Left lung (tissue), 10 donors: ENCODE data around the gene ARHGAP1. TPM values are rescaled to one million over a fixed set of nuclear protein-coding genes. Genes with fewer than 3 reads are reported as not detected.

Experiments
- ATAC-seq: fragments of 200-7000 bp; cut with Tn5 transposase; one replicate; pipeline ENCODE4 v1.9.1; 2020; ENCODE audit warnings: moderate library complexity
- DNase-seq, 4 donors: peaks; one replicate each; pipeline ENCODE4 v3.0.0-alpha.2; 2013 to 2020
- H3K27ac ChIP-seq, 2 donors: fragments of 200-600 bp; sonication (generic) in 1 of 2; one replicate each; pipeline versions ENCODE4 v1.5.0 to v1.8.0; 2020 to 2021
- H3K27me3 ChIP-seq, 2 donors: fragments of 200-600 bp; sonication (generic) in 1 of 2; one replicate each; pipeline versions ENCODE4 v1.5.0 to v1.8.0; 2020 to 2021
- H3K36me3 ChIP-seq, 2 donors: fragments of 200-600 bp; sonication (generic) in 1 of 2; one replicate each; pipeline versions ENCODE4 v1.5.0 to v1.8.0; 2020 to 2021
- H3K4me1 ChIP-seq, 2 donors: fragments of 200-600 bp; one replicate each; pipeline ENCODE4 v1.8.0; 2021
- H3K4me3 ChIP-seq, 2 donors: fragments of 200-600 bp; sonication (generic) in 1 of 2; one replicate each; pipeline versions ENCODE4 v1.5.0 to v1.8.0; 2020 to 2021; ENCODE audit warnings: mild to moderate bottlenecking in 1 of 2
- H3K9me3 ChIP-seq, 2 donors: fragments of 200-600 bp; sonication (generic) in 1 of 2; one replicate each; pipeline versions ENCODE4 v1.5.0 to v1.8.0; 2020 to 2021
- CTCF ChIP-seq, 2 donors: fragments of 200-600 bp; sonication (generic) in 1 of 2; IDR thresholded peaks; one replicate each; pipeline versions ENCODE4 v1.5.0 to v1.8.0; 2021; ENCODE audit warnings: antibody characterized with exemption in 2 of 2
- intact Hi-C, 2 donors: fragments of 100-400 bp; cut with DNase I; formaldehyde crosslinking; loops; one replicate each; pipeline versions ENCODE4 v1.11.2 to v1.14.2; 2022
- polyA plus RNA-seq, 6 donors: library from polyadenylated mRNA; unstranded; fragments of 120-200 nt; gene quantifications; one replicate each; pipeline ENCODE4 v1.2.1, GENCODE V29; 2013; ENCODE audit not compliant: insufficient read length in 6 of 6
- total RNA-seq, 2 donors: library from RNA; stranded (reverse); fragmentation: NEBNext Ultra II Directional; extraction: Animal tissue kit (Norgen Biotek cat#: 25700); gene quantifications; one replicate each; pipeline ENCODE4 v1.2.1, GENCODE V29; 2021
- donor health status: DM: no; HTN: yes; CAD: no.
- donor health status: DM: no; HTN: no; CAD: no.

ARHGAP1 gene
- total and polyA plus RNA-seq, 8 donors = 59.9 to 90.3 (median 67.0) TPM

GRCh38 chr11:46682773-46683752, 17.4 kb downstream of the ARHGAP1 start:
- H3K27ac ChIP-seq = no peak overlapping the region
- peaks cover 3 to 90% of the 10 kb centered on the region in 2 donors for H3K36me3 ChIP-seq
- no peak overlapping the region for H3K4me3 ChIP-seq
- TF ChIP-seq CTCF (IDR thresholded peaks at IDR 0.05) = no peak
- ATAC-seq = no peak
- H3K27me3 ChIP-seq = no peaks in the 10 kb centered on the region
- no peak for DNase-seq
- no peaks in the 10 kb centered on the region for H3K9me3 ChIP-seq
- peaks cover 0 to 6% of the 10 kb centered on the region in 2 donors for H3K4me1 ChIP-seq
- intact Hi-C loops = no loop called here

DNA sequence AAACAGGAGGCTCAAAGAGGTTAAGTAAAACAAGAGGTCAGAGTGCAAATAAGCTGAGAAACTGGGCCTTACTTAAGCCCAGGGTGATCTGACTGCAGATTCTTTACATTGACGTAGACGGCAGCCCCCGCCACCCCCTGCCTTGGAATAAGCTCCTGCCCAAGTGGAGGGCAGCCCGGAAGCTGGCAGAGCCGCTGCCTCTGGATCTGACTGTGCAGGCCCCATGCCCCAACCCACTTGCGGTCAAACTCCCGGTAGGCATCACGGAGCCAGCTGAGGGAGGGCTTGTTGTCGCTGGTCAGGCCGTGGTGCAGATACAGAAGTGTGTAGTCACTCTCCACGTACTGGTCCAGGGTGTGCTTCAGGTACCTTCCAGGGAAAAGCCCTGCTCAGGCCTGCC, 18.6 kb downstream of the ARHGAP1 start:
- Histone ChIP-seq H3K27ac (no peak overlapping the region), H3K4me3 (no peak overlapping the region), H3K36me3 (peaks cover 3 to 89% of the 10 kb centered on the region in 2 donors), H3K4me1 (peaks cover under 1 to 14% of the 10 kb centered on the region in 2 donors), H3K27me3 (no peaks in the 10 kb centered on the region), H3K9me3 (no peaks in the 10 kb centered on the region)
- intact Hi-C loops = no loop called here
- DNase-seq (no peak), ATAC-seq (no peak)
- no peak for TF ChIP-seq CTCF (IDR thresholded peaks at IDR 0.05)

- DNase-seq (peak in 1 of 4 donors; percentile 69), ATAC-seq (no peak)
- no peaks in the 10 kb centered on the region for H3K9me3 ChIP-seq
- H3K27me3 ChIP-seq = no peaks in the 10 kb centered on the region
- peaks cover 11 to 24% of the 10 kb centered on the region in 2 donors for H3K4me1 ChIP-seq
- no peak overlapping the region for H3K27ac ChIP-seq
- no peak for TF ChIP-seq CTCF (IDR thresholded peaks at IDR 0.05)
- H3K36me3 ChIP-seq = peaks cover 3 to 82% of the 10 kb centered on the region in 2 donors
- intact Hi-C loops = no loop called here
- no peak overlapping the region for H3K4me3 ChIP-seq
These were observed 19.6 kb downstream of the ARHGAP1 start for GRCh38 chr11:46680815-46681214.

GRCh38 chr11:46680164-46680760, 20.2 kb downstream of the ARHGAP1 start:
- Histone ChIP-seq H3K27me3 (no peaks in the 10 kb centered on the region), H3K9me3 (no peaks in the 10 kb centered on the region), H3K36me3 (peaks cover 3 to 76% of the 10 kb centered on the region in 2 donors), H3K27ac (no peak overlapping the region), H3K4me3 (no peak overlapping the region), H3K4me1 (peaks cover 16 to 28% of the 10 kb centered on the region in 2 donors)
- intact Hi-C loops = no loop called here
- no peak for TF ChIP-seq CTCF (IDR thresholded peaks at IDR 0.05)
- ATAC-seq (no peak), DNase-seq (peak in 2 of 4 donors; percentile 12 to 67)
